Erythroblast (primary cell): ENCODE measurements around the gene ZNF277.

Experiments
- GATA1 ChIP-seq: IDR thresholded peaks from 2 replicates; pipeline ENCODE4 v1.6.1; 2011; ENCODE audit warnings: low read depth, mild to moderate bottlenecking, control low read depth, low read length, moderate library complexity
- POLR2A ChIP-seq: IDR thresholded peaks from 2 replicates; pipeline ENCODE4 v1.6.1; 2011; ENCODE audit warnings: mild to moderate bottlenecking, low read length

GRCh38 chr7:112327566-112327965, 121.1 kb downstream of the ZNF277 start:
- TF ChIP-seq POLR2A (no peak), GATA1 (no peak)
